CD4-positive, alpha-beta T cell treated with Interleukin-10 for 1 hour (primary cell): Measurements from ENCODE around the gene RAI1.

Experiments used
- DNase-seq: peaks from one replicate; pipeline ENCODE4 v3.0.0-alpha.2; 2020

The RAI1 gene

DNA sequence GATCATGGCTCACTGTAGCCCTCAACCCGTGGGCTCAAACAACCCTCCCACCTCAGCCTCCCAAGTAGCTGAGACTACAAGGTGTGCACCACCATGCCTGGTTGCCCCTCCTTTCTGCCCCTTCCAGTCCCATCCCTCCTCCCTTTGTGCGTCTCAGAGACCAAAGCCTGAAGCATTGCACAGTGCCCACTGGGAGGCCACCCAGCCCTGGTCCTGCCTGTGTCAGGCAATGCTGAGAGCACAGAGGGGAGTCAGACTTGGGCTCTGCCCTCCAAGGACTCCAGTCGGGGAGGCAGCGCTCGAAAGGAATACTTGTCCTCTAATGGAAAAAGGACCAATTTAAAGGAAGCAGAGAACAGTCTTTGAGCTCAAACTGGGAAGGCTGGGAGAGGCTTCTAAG is 20.4 kb downstream of the RAI1 start:
- DNase-seq = no peak

DNA sequence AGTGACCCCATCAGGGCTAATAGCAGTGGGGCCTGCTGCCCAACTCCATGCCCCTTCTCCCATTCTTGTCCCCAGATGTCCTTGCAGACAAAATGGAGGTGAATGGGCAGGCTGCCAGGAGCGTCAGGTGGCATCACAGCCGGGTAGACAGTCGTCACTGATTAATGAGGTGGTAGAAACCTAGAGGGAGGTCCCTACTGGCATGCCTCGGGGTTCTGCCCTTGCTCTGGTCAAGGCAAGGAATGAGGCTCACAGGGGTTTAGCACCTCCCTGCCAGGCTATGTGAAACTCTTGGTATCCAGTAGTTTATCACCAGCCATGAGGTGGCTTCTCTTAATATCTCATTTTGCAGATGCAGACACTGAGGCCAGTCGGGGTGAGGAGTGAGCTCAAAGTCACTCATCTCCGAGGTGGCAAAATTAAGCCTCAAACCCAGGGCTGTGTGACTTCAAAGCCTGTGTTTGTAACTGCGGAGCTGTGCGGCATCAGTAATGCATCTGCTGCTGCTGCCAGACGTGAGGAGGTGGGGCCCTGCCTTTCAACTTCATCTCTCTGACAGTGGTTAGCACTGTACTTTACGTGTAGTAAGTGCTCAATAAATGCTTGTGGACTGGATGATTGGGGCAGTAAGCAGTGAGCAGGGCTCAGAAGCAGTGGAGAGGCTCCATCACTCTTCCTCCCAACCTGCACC is 21.3 kb downstream of the RAI1 start:
- no peak for DNase-seq

DNA sequence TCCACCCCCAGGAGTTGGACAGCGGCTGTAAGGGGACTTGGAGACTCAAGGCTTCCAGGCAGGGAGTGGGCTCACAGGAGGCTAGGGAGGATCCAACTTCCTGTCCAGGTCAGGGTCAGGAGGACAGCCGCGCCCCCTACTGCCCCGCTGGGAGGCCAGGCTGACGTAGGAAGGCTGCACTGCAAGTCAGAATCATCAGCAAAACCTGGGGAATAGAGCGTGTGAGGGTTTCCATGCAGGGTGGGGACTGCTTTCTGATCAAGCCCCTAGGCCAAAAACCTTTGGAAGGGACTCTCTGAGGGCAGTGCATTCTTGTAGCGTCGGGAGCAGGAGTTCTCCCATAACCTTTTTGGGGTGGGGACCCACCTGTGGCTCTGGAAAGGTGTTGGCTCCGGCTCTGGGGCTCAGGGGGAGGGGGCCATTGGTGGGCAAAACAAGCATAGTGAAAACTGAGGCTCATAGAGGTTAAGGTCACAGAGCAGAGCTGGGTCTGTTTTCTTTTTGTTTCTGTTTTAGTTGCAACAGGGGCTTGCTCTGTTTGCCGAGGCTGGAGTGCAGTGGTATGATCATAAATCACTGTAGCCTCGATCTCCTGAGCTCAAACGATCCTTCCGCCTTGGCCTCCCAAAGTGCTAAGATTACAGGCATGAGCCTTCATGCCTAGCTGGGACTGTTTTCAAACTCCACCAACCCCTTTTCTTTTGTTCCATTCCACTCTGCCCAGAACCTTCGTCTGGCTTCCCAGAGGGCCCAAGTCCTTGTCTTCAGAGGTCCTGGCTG is 22.1 kb downstream of the RAI1 start:
- no peak for DNase-seq

DNA sequence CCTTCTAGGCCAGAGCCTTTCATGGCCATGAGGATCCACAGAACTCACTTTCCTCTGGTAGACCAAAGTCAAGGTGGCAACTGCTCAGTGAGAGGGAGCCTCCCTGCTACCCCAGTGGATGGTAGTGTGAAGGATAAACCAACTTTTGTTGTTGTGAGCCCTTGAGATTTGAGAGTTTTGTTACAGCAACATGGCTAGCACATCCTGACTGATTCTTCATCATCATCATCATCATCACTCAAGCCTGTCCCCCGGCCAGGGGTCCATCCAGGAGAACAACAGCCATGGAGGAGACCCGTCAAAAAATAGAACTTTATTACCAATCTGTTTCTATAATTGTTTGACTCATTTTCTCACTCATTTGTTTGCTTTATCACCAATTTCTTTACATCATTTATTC is 23.7 kb downstream of the RAI1 start:
- no peak for DNase-seq

DNA sequence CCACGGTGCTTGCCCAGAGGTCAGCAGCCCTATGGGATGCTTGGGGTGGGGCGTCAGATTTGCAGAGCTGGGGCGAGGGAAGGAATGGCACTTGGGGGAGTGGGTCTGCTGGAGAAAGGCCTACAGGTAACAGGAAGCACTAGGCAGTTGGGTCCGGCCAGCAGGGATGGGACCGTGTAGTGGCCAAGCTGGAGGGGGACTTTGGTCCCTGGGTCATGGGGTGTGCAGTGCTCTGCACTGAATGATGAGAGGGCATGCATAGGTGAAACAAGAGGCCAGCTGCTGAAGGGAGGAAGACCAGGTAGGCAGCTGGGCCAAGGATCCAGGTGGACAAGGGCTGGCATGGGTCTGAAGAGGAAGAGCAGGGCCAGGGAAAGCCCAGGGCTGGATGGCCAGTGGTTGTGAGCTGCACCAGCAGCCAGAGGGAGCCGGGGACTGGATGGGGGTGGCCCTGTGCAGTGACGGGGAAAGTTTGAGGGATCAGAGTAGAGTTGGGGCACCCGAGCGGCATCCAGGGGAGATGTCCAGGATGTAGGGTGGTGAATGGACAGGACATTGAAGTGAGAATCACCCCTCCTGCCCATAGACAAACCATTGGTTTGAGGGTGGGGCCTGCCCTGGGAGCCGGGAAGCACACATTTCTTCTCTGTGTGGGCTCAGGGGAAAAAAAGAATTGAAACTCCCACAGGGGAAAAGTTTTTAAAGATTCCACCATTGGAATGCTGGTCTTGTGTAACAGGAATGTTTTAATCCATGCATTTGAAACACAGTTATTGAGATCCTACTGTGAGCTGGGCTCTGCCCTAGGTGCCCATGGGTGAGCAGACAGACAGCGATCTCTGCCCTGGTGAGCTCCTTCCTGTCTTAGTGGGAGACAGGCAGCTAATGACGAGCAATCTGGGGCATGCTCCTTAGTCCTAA is 25.1 kb downstream of the RAI1 start:
- DNase-seq = no peak

DNA sequence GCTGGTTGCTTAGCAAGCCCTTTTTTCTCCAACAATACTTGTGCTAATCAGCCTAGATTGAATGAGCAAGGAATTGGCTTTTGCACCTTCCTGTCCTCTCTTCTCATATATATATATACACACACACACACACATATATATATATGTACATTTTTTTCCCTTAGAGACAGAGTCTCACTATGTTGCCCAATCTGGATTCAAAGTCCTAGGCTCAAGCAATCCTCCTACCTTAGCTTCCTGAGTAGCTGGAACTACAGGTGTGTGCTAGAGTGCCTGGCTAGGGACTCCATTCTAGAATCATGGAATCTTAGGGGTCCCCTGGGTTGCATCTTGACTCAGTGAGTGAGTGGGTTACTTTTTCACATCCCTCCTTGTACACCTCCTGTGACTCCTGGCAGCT is 27.0 kb downstream of the RAI1 start:
- no peak for DNase-seq

DNA sequence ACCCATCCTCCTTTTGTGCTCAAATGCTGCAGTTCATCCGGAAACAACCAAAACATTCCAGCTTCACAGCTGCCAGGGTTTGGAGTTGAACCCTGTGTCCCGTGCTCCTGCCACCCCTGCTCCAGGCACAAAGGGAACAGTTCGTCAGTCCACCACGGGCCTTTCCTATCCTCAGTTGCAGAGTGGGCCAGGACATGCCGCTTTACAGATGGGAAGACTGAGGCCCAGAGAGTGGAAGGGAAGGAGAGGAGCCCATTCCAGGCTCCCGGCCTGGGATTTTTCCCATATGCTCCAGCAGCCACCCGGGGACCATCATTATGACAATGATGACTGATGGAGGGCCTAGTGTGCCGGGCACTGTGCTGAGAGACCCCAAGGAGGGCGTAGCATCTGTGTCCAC is 27.6 kb downstream of the RAI1 start:
- no peak for DNase-seq

DNA sequence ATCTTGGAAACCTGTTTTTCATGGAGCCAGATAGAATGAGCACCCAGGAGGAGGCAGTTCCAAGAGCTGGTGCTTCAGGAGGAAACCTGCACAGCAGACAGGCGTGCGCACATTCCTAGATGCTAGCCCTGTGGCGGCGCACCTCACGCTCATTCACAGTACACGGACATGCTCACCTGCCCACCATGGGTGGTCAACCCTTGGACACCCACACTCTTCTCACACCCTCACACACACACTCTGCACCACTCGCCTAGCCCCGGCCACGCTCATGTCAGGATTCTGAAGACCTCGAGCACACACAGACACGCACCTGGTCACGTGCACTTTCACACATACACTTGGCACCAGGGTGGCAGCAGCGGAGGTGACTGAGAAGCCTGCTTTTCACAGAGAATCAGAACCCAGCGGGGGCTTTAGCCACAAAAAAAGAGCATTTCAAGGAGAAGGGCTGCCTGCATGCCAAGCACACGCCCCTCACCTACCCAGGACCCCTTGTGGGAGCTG is 28.6 kb downstream of the RAI1 start:
- DNase-seq = no peak

DNA sequence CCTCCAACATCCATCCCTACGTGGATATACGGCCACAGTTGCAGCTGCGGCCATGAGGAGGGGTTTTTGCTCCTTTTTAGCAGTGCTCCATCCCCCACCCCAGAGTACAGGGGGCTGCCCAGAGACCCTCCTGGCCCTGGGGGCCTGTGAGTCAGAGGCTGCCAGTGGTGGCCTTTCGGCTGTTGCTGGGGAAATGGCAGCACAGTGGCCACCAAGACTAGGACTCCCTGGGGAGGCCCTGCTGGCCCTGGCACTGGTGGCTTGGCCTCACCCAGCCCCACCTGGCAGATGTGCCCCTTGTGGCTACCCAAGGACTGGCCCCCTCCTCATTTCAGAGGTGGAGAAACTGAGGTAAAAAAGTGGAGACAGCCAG is 29.1 kb downstream of the RAI1 start:
- DNase-seq = no peak

DNA sequence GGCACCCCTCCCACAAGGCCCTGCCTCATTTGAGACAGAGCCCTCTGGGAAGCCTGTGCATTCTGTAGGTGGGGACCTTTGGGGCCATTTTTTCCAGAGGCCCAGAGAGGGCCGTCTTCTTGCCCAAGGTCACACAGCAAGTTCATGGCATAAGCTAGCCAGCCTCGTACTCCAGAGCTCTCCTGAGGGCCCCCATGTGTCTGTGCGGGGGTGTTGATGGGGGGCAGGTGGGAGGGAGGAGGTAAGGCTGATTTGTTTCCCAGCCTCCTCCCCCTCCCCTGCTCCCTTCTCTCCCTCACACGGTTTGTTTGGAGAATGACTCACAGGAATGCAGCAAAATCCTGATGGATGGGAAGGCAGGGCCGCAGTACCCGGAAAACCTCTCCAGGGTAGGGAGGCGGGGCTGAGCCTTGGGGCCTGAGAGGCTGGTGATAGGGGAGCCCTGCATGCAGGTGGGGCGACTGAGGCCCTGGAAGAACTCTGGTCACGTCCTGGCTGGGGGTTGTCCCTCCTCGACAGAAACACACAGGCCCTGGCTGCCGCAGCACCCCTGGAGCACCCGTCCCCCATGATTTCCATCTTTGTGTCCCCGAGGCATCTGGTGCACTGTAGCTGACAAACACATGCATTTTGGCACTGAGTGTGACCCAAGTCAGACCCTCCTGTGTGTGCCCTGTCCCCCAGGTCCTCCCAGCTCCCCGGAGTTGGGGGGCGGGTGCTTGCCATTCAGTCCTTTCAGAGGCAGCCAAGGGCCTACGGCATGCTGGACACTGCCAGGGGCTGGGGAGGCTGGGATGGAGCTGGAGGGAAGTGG is 29.7 kb downstream of the RAI1 start:
- DNase-seq = no peak

DNA sequence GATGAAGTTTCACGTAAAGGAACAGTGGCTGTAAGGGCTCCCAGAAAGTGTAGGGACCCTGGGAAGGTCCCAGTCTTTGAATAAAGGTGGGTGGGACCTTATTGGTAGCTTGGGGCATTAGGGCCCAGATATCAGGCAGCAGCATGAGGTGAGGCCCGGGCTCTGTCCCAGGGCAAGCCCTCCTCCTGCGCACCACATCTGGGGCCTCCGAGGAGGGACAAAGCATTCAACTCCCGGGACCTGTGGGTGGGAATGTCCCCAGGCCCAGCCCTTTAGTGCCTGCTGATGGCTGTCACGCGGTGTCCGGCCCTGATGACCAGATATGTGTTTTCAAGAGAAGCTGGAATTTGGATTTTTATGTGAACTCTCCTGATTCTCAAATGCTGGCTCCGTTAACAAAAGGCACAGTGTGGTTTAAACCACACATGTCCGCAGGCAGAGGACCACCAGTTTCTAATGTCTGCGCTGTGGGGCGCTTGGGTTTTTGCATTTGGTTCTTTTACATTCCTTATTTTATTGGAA is 30.4 kb downstream of the RAI1 start:
- DNase-seq = no peak

DNA sequence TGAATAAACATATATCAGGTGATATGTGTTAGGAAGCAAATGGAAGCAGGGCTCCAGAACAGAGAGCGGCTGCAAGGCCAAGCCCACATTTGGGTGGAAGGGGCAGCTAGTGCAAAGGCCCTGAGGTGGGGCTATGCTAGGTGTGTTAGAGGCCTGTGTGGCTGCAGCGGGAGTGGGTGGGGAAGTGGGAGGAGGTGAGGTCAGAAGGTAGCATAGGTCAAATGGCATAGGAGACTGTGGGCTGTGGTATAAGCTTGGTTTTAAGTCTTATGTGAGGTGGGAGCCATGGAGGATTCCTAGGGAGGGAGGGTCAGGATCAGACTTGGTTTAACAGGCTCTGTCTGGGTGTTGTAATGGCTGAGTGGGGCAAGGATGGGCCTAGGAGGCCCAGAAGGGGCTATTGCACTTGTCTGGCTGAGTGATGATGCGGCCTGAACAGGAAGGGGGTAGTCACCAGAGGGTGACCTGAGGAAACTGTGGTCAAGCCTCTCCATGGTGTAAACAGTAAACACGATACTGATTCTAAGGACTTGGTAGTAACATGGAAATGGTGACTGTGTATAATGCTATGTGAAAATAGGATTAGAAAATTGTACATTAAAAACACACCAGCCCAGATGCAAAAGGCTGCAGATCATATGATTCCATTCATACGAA is 31.1 kb downstream of the RAI1 start:
- no peak for DNase-seq

DNA sequence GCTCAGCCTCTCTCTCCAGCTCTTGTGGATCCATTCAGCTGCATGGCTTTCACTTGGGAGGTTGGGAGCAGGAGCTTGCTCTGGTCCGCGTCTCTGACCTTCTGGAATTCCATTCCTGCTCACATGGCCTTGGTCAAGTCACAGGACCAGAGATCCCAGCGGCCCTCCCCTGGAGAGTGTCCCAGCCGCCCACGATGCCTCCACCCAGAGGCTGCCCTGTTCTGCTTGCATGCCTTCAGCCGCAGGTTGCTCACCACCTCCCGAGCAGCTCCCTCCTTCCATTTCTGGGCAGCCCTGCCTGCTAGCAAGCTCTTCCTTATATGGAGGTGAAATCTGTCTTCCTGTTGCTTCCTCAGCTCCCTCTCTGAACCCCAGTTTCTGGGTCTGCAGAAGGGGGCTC is 32.6 kb downstream of the RAI1 start:
- no peak for DNase-seq

DNA sequence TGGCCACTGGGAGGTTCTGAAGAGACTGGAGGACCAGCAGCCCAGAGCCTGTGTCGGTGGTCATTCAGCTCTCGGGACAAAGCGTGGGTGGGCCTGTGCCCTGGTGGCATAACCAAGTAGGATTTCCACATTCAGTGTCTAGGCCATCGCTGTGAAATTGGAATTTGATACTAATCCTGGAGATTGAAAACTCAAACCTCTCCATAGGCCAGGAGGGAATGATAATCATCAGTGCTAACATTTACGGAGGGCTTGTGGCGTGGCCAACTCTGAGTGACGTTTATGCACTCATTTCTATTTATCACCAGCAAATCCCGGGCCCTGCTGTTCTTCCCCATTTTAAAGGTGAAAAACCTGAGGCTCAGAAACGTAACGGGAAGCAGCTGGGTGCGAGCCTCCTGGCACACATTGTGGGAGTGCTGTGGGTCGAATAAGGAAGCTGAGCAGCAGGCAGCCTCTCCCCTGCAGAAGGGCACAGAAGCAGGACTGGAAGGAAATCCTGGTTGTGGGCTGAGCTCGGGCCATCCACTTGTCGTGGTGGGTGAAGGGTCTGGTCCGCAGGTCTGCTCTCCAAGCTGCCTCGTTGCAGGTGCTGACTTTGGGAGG is 33.1 kb downstream of the RAI1 start:
- DNase-seq = no peak

DNA sequence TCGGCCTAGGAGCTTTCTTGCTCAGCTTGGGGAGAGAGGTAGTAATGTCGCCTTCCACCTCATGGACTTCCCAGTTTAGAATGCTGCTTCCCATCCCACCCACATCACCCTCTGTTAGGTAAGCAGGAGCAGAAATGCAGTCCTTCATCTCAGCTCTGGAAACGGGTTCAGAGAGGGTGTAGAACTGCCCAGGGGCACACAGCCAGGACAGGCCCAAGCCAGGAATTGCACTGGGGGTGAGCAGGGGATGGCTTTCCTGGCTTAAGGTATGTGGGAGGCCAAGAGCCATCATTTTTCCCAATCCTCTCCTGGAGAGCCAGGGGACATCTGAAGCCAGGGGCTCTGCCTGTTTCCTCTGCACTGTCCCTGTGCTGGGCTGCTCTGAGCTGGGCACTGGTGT is 33.6 kb downstream of the RAI1 start:
- no peak for DNase-seq

DNA sequence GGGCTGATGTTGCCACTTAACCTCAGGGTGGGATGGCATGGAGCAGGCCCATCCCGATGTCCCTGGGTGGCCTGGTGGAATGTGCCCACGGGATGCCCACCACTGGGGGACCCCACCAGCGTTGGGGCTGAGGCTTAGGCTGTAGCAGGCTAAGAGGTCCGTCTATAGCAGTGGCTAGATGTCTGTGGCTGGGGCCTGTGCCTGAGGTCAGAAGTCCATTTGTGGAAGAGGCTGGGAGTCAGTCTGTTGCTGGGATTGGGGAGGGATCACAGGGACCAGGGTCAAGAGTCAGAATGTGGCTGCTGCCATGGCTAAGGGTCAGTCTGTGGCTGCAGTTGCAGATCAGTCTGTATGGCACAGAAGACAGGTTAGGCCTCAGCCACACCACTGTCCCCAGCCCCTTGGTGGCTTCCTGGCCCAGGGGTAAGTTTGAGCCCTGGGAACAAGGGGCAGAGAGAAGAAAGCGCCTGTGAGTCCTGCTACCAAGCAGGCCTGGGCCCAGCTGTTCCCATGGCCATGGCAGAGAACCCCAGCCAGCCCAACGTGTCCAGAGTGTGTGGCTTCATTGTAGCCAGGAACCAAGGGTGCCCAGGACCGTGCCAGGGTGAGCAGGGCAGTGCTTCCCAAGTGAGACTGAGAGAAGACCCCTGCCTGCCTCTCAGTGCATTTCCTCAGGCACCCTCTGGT is 35.7 kb downstream of the RAI1 start:
- no peak for DNase-seq

DNA sequence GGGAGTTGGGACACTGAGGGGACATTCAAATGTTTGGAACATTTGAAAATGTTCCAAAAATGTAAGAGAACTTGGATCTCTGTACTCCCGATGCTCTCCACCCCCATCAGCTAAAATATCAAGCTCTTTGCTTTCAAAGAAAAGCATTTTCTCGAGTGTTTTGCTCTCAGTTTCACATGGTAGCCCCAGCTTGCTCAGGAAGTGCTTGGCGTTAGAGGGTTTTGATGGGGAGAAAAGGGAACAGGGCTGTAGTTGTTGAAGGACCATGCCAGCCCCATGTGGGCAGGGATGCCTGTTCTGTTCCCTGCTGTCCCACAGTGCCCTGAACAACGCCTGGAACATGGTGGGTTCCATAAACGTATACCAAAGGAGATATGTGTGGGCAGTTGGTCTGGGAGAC is 37.0 kb downstream of the RAI1 start:
- DNase-seq = no peak

DNA sequence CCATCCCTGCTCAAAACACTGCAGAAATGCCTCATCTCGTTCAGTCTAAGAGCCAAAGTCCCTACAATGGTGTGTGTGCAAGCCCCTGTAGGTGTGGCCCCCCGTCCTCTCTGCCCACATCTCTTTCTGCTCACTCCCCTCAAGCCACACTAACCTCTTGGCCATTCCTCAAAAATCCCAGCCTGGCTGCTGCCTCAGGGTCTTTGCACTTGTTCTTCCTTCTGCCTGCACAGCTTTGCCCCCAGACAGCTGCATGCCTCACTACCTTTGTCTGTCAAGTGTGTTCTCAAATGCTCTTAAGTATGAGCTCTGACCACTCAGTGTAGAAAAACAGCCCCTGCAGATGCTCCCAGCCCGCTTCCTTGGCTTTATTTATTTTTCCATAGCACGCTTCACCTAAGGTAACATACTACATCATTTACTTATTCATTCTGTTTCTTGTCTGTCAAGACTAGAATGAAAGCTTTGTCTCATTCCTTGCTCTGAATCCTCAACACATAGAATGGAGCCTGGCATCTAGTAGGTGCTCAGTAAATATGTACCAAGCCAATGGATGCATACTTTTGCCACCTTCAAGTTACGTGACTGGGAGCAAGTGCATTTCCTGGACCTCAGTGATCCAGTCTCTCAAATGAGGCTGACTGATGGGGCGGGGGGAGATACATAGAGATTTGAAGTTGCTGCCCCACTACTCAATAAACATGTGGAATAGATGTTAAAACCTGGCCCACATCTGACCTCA is 38.1 kb downstream of the RAI1 start:
- DNase-seq = no peak

DNA sequence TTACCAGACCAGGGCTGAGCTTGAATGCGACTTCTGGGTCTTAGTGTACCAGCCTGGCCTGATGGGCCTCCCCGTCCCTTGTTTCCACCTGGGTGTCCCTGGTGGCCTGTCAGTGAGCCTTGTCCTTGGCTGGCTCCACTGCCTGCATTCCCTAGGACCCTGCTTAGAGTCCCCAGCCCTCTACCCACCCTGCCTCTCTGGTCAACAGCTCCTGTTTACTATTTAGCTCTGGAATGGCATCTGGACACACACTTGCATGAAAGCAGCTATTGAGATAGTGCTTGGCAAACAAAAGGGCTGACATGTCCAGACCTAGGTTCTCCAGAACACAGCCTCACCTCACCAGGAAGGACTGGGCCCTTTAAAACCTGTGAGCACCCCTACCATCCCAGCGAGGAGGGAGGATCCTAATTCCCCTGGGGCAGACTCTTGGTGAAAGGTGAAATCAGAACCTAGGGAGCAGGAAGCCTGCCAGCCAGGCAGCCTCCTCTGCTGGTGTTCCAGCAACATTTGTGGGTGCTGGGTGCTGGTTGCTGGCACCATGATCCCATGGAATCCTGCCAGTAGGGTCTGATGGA is 38.8 kb downstream of the RAI1 start:
- no peak for DNase-seq
